ENCODE results near the gene SPOPL. TPM values are rescaled to one million over a fixed set of nuclear protein-coding genes. Genes with fewer than 3 reads are reported as not detected.
A peak's percentile ranks its signal among the peaks of the same experiment; 100 is the strongest.

The SPOPL gene
- total and polyA plus RNA-seq, 10 of the 15 experiments (the other 5 are each of a cell fraction or from before 2014, with no cell fraction given), result 4.0 to 25.0 (median 11.5) TPM

- TF ChIP-seq ZBTB11 (CRISPR knock-in tag; IDR thresholded peaks at IDR 0.05), result peak; percentile 40; the same call in 1 of the 2 replicates
- no peak for TF ChIP-seq ZNF274 (IDR thresholded peaks at IDR 0.05; ENCODE audit: insufficient read depth, insufficient read length)
- TF ChIP-seq LARP7 (IDR thresholded peaks at IDR 0.05), result peak; percentile 79; the same call in 1 of the 2 replicates
- peak; percentile 31; the same call in 1 of the 2 replicates for TF ChIP-seq NRF1 (conservative IDR thresholded peaks at IDR 0.05; ENCODE audit: low read depth, low read length)
- no peak for TF ChIP-seq IRF5 (IDR thresholded peaks at IDR 0.05; ENCODE audit: borderline replicate concordance)
- TF ChIP-seq MYC (IDR thresholded peaks at IDR 0.05; ENCODE audit: insufficient read depth, insufficient read length, insufficient replicate concordance, low read length, severe bottlenecking), result no peak
- no peak for TF ChIP-seq ZNF384 (IDR thresholded peaks at IDR 0.05; ENCODE audit: borderline replicate concordance, low read depth, low read length)
- no peak for TF ChIP-seq SP1 (IDR thresholded peaks at IDR 0.05; ENCODE audit: low read depth, low read length)
- TF ChIP-seq CEBPB (IDR thresholded peaks at IDR 0.05; ENCODE audit: borderline replicate concordance in 1 of 2, low read depth in 2 of 2, low read length in 2 of 2), result no peak
- TF ChIP-seq ZBTB40 (IDR thresholded peaks at IDR 0.05; ENCODE audit: borderline replicate concordance), result peak; percentile 56; the same call in 1 of the 2 replicates
- TF ChIP-seq CHD1 (IDR thresholded peaks at IDR 0.05; ENCODE audit: low read depth, low read length), result 0 out of 2 replicates have a peak, but pooled peaks have one; percentile 19
- TF ChIP-seq POLR2A (IDR thresholded peaks at IDR 0.05; ENCODE audit: low read depth, low read length), result peak; percentile 88
- no peak for TF ChIP-seq CREM (IDR thresholded peaks at IDR 0.05; ENCODE audit: low read depth)
- TF ChIP-seq NR2C1 (IDR thresholded peaks at IDR 0.05), result no peak
- TF ChIP-seq SREBF1 (IDR thresholded peaks at IDR 0.05; ENCODE audit: low read length), result no peak
- no peak for TF ChIP-seq WRNIP1 (IDR thresholded peaks at IDR 0.05; ENCODE audit: borderline replicate concordance, low read depth, low read length)
- TF ChIP-seq ATF2 (IDR thresholded peaks at IDR 0.05; ENCODE audit: low read length), result no peak
- no peak for TF ChIP-seq JUNB (IDR thresholded peaks at IDR 0.05)
- no peak for TF ChIP-seq USF2 (IDR thresholded peaks at IDR 0.05; ENCODE audit: borderline replicate concordance, low read depth, low read length)
Observed at GRCh38 chr2:138501425-138502254, at the start of gene SPOPL (continued).
